IPS DF 4.7 (cell line): ENCODE results near the gene OLFML3.

ENCODE experiments used
- DNase-seq: peaks from one replicate; pipeline ENCODE4 v3.0.0-alpha.2; 2013; ENCODE audit warnings: low spot score; ENCODE audit errors: extremely low read depth

The OLFML3 gene

GRCh38 chr1:113949007-113949406 lies 30.3 kb upstream of the OLFML3 start:
- no peak for DNase-seq

- no peak for DNase-seq
Observed at GRCh38 chr1:113950908-113951307, 28.4 kb upstream of the OLFML3 start.

GRCh38 chr1:113951719-113952118 lies 27.6 kb upstream of the OLFML3 start:
- no peak for DNase-seq

GRCh38 chr1:113957984-113958383 lies 21.3 kb upstream of the OLFML3 start:
- DNase-seq, result no peak

GRCh38 chr1:113958691-113959090 lies 20.6 kb upstream of the OLFML3 start:
- no peak for DNase-seq

GRCh38 chr1:113963281-113963906 lies 15.9 kb upstream of the OLFML3 start:
- no peak for DNase-seq

- no peak for DNase-seq
Observed at GRCh38 chr1:113965703-113966412, 13.4 kb upstream of the OLFML3 start.

GRCh38 chr1:113972954-113973353 lies 6.3 kb upstream of the OLFML3 start:
- no peak for DNase-seq

- no peak for DNase-seq
Observed at GRCh38 chr1:113975211-113975895, 3.9 kb upstream of the OLFML3 start.

GRCh38 chr1:113976609-113977278 lies 2.5 kb upstream of the OLFML3 start:
- DNase-seq, result peak; percentile 46

GRCh38 chr1:113977906-113978305 lies 1.4 kb upstream of the OLFML3 start:
- no peak for DNase-seq

- DNase-seq, result no peak
Observed at GRCh38 chr1:113980110-113980509, 836 bp downstream of the OLFML3 start.

- DNase-seq, result no peak
Observed at GRCh38 chr1:113981962-113982931, 3.0 kb downstream of the OLFML3 start.

GRCh38 chr1:113982949-113983348 lies 3.7 kb downstream of the OLFML3 start:
- no peak for DNase-seq

- DNase-seq, result no peak
Observed at GRCh38 chr1:113983391-113983790, 4.1 kb downstream of the OLFML3 start.

GRCh38 chr1:113983826-113984225 lies 4.6 kb downstream of the OLFML3 start:
- no peak for DNase-seq

GRCh38 chr1:113984710-113985109 lies 5.4 kb downstream of the OLFML3 start:
- no peak for DNase-seq

- no peak for DNase-seq
Observed at GRCh38 chr1:113986802-113987201, 7.5 kb downstream of the OLFML3 start.

- DNase-seq, result no peak
Observed at GRCh38 chr1:113987259-113987658, 8.0 kb downstream of the OLFML3 start.

- no peak for DNase-seq
Observed at GRCh38 chr1:113990530-113990929, 11.3 kb downstream of the OLFML3 start.

- no peak for DNase-seq
Observed at GRCh38 chr1:113990961-113991360, 11.7 kb downstream of the OLFML3 start.
